ENCODE measurements around the gene RAB40AL.

The RAB40AL gene

GRCh38 chrX:102979536-102979935 is 42.5 kb downstream of the RAB40AL start:
- H3K9ac ChIP-seq (ENCODE audit: low read depth in 1 of 2, low read length in 2 of 2): no peak overlapping the region
- no peaks in the 10 kb centered on the region for H3K9me3 ChIP-seq (ENCODE audit: control insufficient read depth in 2 of 2, low read length in 2 of 2)
- no peak overlapping the region for H3K27ac ChIP-seq (ENCODE audit: low read depth in 2 of 2, low read length in 2 of 2)
- H3K4me3 ChIP-seq (ENCODE audit: low read length in 2 of 2): no peak overlapping the region
- H3K4me1 ChIP-seq (ENCODE audit: control insufficient read depth in 2 of 2, insufficient read depth in 2 of 2, low read length in 2 of 2): no peaks in the 10 kb centered on the region
- peaks cover 0 to 8% of the 10 kb centered on the region in 2 donors for H3K27me3 ChIP-seq (ENCODE audit: control insufficient read depth in 2 of 2, insufficient read depth in 2 of 2, low read length in 2 of 2)
- H3K36me3 ChIP-seq (ENCODE audit: control insufficient read depth in 2 of 2, insufficient read depth in 2 of 2, low read length in 2 of 2): no peaks in the 10 kb centered on the region

GRCh38 chrX:102983205-102983604 is 46.1 kb downstream of the RAB40AL start:
- Histone ChIP-seq H3K27ac (ENCODE audit: low read depth in 2 of 2, low read length in 2 of 2) (no peak overlapping the region), H3K9ac (ENCODE audit: low read depth in 1 of 2, low read length in 2 of 2) (no peak overlapping the region), H3K27me3 (ENCODE audit: control insufficient read depth in 2 of 2, insufficient read depth in 2 of 2, low read length in 2 of 2) (peaks cover 0 to 7% of the 10 kb centered on the region in 2 donors), H3K9me3 (ENCODE audit: control insufficient read depth in 2 of 2, low read length in 2 of 2) (no peaks in the 10 kb centered on the region), H3K36me3 (ENCODE audit: control insufficient read depth in 2 of 2, insufficient read depth in 2 of 2, low read length in 2 of 2) (no peaks in the 10 kb centered on the region), H3K4me1 (ENCODE audit: control insufficient read depth in 2 of 2, insufficient read depth in 2 of 2, low read length in 2 of 2) (no peaks in the 10 kb centered on the region), H3K4me3 (ENCODE audit: low read length in 2 of 2) (no peak overlapping the region)

GRCh38 chrX:102985192-102985591 is 48.1 kb downstream of the RAB40AL start:
- Histone ChIP-seq H3K36me3 (ENCODE audit: control insufficient read depth in 2 of 2, insufficient read depth in 2 of 2, low read length in 2 of 2) (no peaks in the 10 kb centered on the region), H3K27me3 (ENCODE audit: control insufficient read depth in 2 of 2, insufficient read depth in 2 of 2, low read length in 2 of 2) (peaks cover 0 to 4% of the 10 kb centered on the region in 2 donors), H3K9ac (ENCODE audit: low read depth in 1 of 2, low read length in 2 of 2) (no peak overlapping the region), H3K27ac (ENCODE audit: low read depth in 2 of 2, low read length in 2 of 2) (no peak overlapping the region), H3K4me3 (ENCODE audit: low read length in 2 of 2) (no peak overlapping the region), H3K9me3 (ENCODE audit: control insufficient read depth in 2 of 2, low read length in 2 of 2) (no peaks in the 10 kb centered on the region), H3K4me1 (ENCODE audit: control insufficient read depth in 2 of 2, insufficient read depth in 2 of 2, low read length in 2 of 2) (no peaks in the 10 kb centered on the region)
